PC-9 (cell line): ENCODE measurements around the gene DCAF17.

Experiments used
- EZH2 ChIP-seq: fragments of 200-600 bp; sonication (generic); IDR thresholded peaks from 2 replicates; pipeline ENCODE4 v1.8.0; 2017; ENCODE audit warnings: antibody characterized with exemption, low read depth
- TF ChIP-seq, protein P1 (sequence below): fragments of 200-600 bp; sonication (generic); conservative IDR thresholded peaks from 2 replicates; pipeline ENCODE4 v1.6.1; 2017; ENCODE audit warnings: mixed run types, antibody characterized with exemption, mild to moderate bottlenecking, moderate library complexity

DNA sequence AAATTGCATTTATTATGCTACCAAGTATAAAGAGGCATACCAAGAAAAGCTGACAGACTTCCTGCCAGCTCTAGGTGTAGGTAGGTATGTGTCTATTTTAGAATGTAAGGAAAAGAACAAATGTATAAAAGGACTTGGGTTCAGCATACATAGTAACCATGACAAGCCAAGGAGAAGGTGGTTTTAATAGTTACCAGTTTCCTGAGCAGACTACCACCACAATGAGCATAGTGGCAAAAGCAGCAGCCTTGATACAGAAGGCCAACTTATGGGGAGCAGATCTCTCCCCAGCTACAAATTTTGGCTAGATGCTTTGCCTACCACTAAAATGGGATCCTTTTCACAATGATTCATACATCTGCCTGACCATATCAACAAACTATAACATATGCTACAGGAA is 34.7 kb upstream of the DCAF17 start:
- TF ChIP-seq, protein P1, sequence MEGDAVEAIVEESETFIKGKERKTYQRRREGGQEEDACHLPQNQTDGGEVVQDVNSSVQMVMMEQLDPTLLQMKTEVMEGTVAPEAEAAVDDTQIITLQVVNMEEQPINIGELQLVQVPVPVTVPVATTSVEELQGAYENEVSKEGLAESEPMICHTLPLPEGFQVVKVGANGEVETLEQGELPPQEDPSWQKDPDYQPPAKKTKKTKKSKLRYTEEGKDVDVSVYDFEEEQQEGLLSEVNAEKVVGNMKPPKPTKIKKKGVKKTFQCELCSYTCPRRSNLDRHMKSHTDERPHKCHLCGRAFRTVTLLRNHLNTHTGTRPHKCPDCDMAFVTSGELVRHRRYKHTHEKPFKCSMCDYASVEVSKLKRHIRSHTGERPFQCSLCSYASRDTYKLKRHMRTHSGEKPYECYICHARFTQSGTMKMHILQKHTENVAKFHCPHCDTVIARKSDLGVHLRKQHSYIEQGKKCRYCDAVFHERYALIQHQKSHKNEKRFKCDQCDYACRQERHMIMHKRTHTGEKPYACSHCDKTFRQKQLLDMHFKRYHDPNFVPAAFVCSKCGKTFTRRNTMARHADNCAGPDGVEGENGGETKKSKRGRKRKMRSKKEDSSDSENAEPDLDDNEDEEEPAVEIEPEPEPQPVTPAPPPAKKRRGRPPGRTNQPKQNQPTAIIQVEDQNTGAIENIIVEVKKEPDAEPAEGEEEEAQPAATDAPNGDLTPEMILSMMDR: no peak
- TF ChIP-seq EZH2: no peak
